Measurements from ENCODE around the gene BSND.

DNA sequence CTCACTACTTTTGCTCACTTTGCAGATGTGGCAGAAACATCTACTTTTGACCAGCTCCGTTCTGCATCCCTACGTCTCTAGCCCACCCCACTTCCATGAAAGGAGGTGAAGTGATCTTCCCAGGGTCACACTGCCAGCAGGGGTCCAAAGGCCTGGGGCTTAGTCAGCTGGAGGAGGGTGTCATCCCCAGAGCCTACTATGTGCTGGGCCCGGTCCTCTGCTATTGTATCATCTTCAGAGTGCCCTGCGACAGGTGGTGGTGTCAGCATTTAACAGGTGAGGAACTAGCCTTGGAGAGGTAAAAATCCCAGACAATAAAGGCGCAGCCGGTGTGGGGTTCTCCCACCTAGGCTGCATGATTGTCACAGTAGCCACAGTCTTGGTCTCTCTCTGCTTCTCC is 5.6 kb upstream of the BSND start:
- TF ChIP-seq, protein P1, sequence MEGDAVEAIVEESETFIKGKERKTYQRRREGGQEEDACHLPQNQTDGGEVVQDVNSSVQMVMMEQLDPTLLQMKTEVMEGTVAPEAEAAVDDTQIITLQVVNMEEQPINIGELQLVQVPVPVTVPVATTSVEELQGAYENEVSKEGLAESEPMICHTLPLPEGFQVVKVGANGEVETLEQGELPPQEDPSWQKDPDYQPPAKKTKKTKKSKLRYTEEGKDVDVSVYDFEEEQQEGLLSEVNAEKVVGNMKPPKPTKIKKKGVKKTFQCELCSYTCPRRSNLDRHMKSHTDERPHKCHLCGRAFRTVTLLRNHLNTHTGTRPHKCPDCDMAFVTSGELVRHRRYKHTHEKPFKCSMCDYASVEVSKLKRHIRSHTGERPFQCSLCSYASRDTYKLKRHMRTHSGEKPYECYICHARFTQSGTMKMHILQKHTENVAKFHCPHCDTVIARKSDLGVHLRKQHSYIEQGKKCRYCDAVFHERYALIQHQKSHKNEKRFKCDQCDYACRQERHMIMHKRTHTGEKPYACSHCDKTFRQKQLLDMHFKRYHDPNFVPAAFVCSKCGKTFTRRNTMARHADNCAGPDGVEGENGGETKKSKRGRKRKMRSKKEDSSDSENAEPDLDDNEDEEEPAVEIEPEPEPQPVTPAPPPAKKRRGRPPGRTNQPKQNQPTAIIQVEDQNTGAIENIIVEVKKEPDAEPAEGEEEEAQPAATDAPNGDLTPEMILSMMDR (IDR thresholded peaks at IDR 0.05; ENCODE audit: low read depth, low read length): no peak
- no peak for TF ChIP-seq EZH2phosphoT487 (IDR thresholded peaks at IDR 0.05; ENCODE audit: low read depth)
